ENCODE results near the gene C2orf76. TPM values are rescaled to one million over a fixed set of nuclear protein-coding genes. Genes with fewer than 3 reads are reported as not detected.
A peak's percentile ranks its signal among the peaks of the same experiment; 100 is the strongest.
"Not testable (repeated sequence)": the region's sequence is repeated elsewhere in the genome, so short reads cannot be mapped to it uniquely, and the experiment has no call there.

Gene C2orf76
- 0.25 and 2.8 TPM in 2 replicates for total RNA-seq (2014; rRNA removed; shearing (Covaris generic))

DNA sequence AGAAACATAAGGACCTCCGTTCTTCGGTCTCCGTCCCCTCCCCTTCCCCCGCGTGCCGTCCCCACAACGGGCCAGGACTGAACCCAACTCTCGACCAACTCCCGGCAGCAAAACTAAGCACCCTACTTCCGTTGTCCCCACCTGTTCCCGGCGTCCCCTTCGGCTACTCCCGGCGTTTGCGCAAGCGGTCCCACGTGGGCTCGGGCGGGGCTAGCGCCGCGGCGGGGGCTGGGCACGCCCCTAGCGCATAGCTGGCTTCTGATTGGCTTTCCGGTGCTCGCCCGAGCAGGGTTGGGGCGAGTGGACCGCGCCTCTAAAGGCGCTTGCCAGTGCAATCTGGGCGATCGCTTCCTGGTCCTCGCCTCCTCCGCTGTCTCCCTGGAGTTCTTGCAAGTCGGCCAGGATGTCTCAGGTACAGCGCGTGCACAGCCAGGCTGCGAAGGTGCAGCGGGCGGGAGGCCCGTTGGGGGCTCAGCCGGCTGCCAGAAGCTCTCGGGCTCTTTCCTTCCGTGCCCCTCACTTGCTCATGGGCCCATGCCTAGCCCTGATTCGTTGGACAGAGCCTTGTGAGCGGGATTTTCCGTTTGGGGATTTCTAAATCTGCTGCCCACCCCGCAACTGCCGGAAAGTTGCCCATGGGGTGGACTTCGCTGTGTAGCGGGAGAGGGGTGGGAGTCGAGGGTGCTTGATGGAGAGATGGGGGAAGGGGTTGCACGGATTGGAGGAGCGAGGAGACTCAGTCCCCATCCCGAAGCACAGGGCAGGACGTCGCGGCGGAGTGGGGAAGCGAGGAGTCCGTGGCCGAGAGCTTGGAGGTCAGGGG is at the start of gene C2orf76, which contains the start of gene DBI:
Gene C2orf76, minus strand, starts transcription at position 186 of the 823 bp plus-strand sequence. CDS start 26,875 bp downstream, outside the sequence.
Gene DBI, plus strand, starts transcription at position 329 of the 823 bp plus-strand sequence. Its CDS starts 75 bp downstream, at position 404.
- DNase-seq (ENCODE audit: low spot score), result peak; percentile 98

- no peak for DNase-seq (ENCODE audit: low spot score)
Observed at GRCh38 chr2:119415630-119416029, 49.0 kb upstream of the C2orf76 start.

DNA sequence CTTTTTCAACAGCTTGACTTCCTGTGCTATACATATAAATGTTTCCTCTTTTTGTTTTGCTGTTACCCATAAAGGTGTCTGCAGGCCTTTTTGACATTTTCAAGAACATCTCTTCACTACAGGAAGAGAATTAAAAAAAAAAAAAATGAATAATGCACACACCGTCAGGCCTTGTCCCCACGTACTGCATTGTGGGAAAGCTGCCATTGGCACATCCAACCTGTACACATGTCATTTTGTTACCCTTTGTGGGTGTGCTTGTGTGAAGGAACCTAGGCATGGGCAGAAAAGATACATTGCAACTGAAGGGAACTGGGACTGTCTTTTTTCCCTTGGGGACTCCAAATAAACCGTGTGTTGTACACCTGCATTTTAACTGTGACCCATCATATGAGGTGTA is 48.3 kb upstream of the C2orf76 start:
- DNase-seq (ENCODE audit: low spot score), result no peak

DNA sequence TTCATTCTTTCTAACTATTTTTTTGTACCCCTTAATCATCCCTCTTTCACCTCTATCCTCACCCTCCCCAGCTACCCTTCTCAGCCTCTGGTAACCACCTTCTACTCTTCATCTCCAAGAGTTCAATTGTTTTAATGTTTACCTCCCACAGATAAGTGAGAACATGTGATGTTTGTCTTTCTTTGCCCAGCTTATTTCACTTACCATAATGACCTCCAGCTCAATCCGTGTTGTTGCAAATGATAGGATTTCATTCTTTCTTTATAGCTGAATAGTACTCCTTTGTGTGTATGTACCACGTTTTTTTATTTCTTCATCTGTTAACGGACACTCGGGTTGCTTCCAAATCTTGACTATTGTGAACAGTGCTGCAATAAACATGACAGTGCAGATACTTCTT is 42.9 kb upstream of the C2orf76 start:
- DNase-seq (ENCODE audit: low spot score), result no peak

DNA sequence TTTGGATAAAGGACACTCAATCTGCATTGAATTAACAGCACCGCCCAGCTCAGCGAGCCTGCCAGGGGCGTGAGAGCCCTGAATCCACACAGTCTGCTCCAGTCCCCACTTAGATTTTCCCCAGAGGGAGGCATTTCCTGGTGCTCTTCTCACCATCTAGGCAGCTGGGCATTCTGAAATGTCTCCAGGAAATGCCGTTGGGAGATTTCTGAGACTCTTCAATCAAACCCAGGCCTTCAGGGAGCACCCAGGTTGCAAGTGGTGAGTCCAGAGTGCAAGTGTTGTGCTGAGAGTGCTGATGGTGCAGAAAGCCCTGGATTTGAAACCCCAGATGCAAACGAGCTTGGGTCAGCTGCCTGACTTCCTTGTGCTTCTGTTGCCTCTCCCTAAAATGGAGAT is 41.6 kb upstream of the C2orf76 start:
- DNase-seq (ENCODE audit: low spot score), result no peak

GRCh38 chr2:119407430-119408220 is 41.0 kb upstream of the C2orf76 start:
- peak; percentile 84 for DNase-seq (ENCODE audit: low spot score)

- DNase-seq (ENCODE audit: low spot score), result no peak
Observed at GRCh38 chr2:119405151-119405550, 38.5 kb upstream of the C2orf76 start.

- DNase-seq (ENCODE audit: low spot score), result not testable (repeated sequence)
Observed at GRCh38 chr2:119403618-119404017, 37.0 kb upstream of the C2orf76 start.

GRCh38 chr2:119402645-119403560 is 36.3 kb upstream of the C2orf76 start:
- DNase-seq (ENCODE audit: low spot score), result no peak

GRCh38 chr2:119402106-119402505 is 35.5 kb upstream of the C2orf76 start:
- DNase-seq (ENCODE audit: low spot score), result no peak

DNA sequence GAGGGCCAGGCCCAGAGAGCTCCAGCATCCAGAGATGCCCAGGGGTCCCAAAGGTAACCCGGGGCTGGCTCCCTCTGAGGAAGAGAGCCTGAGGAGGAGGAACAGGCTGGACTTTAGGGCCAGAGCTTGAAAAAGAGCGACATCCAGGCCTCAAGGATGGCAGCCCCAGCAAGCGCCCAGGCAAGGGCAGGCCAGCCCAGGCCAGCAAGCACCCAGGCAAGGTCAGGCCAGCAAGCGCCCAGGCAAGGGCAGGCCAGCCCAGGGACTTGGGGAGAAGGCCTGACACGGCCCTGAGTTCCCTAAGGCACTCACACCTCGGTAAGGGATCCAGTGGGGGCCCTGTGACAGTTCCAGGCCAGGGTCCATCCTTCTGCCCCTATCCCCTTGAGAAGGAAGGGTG is 30.6 kb upstream of the C2orf76 start:
- DNase-seq (ENCODE audit: low spot score), result no peak

DNA sequence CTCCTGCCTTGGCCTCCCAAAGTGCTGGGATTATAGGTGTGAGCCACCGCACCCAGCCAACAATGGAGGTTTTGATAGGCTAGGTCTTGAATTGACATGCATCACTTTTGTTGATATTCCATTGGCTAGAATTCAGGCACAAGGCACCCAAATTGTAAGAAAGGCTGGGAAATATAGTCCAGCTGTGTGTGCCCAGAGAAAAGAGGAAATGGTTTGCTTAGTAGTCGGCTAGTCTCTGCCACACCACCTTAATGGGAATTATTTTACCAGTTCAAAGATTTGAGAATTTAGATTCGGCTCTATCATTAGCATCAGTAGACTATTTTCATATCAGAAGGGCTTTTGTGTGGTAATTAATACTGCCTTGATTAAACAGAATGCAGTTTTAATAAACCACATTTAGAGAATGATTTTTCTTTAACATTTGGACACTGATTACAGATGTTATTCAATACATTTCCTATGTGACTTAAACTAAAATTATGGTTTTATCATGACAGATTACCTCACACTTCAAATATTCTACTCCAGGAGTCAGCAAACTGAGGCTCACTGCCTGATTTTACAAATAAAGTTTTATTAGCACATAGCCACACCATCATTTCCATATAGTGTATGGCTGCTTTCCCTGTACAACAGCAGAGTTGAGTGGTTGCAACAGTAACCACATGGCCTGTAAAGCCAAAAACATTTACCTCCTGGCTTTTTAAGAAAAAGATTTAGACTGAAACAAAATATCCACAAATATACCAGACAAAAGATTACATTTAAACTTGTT is 27.5 kb upstream of the C2orf76 start:
- DNase-seq (ENCODE audit: low spot score), result no peak

GRCh38 chr2:119389615-119390306 is 23.1 kb upstream of the C2orf76 start:
- DNase-seq (ENCODE audit: low spot score), result peak; percentile 41

- peak; percentile 45 for DNase-seq (ENCODE audit: low spot score)
Observed at GRCh38 chr2:119387381-119388129, 20.9 kb upstream of the C2orf76 start.

DNA sequence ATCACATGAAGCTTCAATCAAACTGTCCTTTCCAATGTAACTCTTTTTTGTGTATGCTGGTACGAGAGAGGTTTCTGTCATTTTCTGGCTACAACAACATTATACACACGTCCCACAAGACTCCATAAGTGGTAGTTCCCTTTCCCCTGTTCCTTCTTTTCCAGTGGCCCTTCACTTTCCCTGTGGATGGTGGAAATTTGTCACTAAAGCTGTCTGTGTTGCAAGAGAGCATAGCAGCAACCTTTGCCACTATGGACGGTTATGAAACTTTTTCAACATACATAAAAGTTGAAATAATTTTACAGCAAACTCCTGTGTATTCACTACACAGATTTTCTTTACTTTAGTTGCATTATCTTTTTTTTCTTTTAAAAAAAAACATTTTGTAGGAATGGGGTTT is 18.8 kb upstream of the C2orf76 start:
- no peak for DNase-seq (ENCODE audit: low spot score)

GRCh38 chr2:119384971-119385370 is 18.3 kb upstream of the C2orf76 start:
- DNase-seq (ENCODE audit: low spot score), result no peak

- peak; percentile 25 for DNase-seq (ENCODE audit: low spot score)
Observed at GRCh38 chr2:119383410-119384140, 16.9 kb upstream of the C2orf76 start.

GRCh38 chr2:119378566-119378965 is 11.9 kb upstream of the C2orf76 start:
- no peak for DNase-seq (ENCODE audit: low spot score)

DNA sequence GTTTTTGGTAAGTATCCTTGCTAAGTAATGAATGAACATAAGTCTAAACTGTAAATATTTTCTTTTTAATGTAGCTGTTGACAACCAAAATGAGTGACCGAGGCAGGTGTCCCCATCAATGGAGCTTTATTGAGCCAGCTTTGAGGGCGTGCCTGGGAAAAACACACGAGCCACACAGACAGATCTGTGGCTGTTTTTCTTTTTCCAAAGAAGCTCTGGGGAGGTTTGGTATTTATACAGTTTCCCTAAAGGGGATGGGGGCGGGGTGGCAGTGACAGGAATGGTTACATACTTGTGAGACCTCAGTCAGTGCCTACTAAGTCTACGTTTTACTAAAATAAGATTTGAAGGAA is 11.3 kb upstream of the C2orf76 start:
- no peak for DNase-seq (ENCODE audit: low spot score)
